Activated B cell treated with CpG ODN at 0.5 μM for 24 hours (primary cell): ENCODE data around the gene SS18L1. TPM values are rescaled to one million over a fixed set of nuclear protein-coding genes. Genes with fewer than 3 reads are reported as not detected.

Source experiments
- ATAC-seq: fragments of 200-7000 bp; cut with Tn5 transposase; one replicate; pipeline ENCODE4 v1.10.0; 2021; ENCODE audit warnings: low read depth, mild to moderate bottlenecking, moderate library complexity
- CTCF ChIA-PET: fragments of 350-600 bp; sonication (Branson Sonifier 250); formaldehyde crosslinking; loops from one replicate; lab custom pipeline; 2021; ENCODE audit warnings: antibody characterized with exemption; lab: Charles Lee
- POLR2A ChIA-PET: fragments of 350-600 bp; sonication (Branson Sonifier 250); formaldehyde crosslinking; loops from one replicate; lab custom pipeline; 2021; ENCODE audit warnings: antibody characterized with exemption; lab: Charles Lee
- DNase-seq: peaks from one replicate; pipeline ENCODE4 v3.0.0; 2022
- H3K27ac Mint-ChIP-seq: one replicate; pipeline ENCODE4 v1.8.0; 2020; ENCODE audit warnings: mixed read lengths
- H3K27me3 Mint-ChIP-seq: one replicate; pipeline ENCODE4 v1.8.0; 2021; ENCODE audit warnings: mixed read lengths
- H3K36me3 Mint-ChIP-seq: one replicate; pipeline ENCODE4 v1.8.0; 2021; ENCODE audit warnings: low read depth, mixed read lengths
- H3K4me1 Mint-ChIP-seq: one replicate; pipeline ENCODE4 v1.8.0; 2021; ENCODE audit warnings: mixed read lengths
- H3K4me3 Mint-ChIP-seq: one replicate; pipeline ENCODE4 v1.8.0; 2020; ENCODE audit warnings: mild to moderate bottlenecking, mixed read lengths
- H3K9me3 Mint-ChIP-seq: one replicate; pipeline ENCODE4 v1.8.0; 2020; ENCODE audit warnings: mixed read lengths
- intact Hi-C: fragments of 100-400 bp; cut with micrococcal nuclease; formaldehyde crosslinking; loops from one replicate; pipeline ENCODE4 v1.15.1; 2024
- total RNA-seq: library from RNA; stranded (reverse); gene quantifications from 2 replicates; pipeline ENCODE4 v1.2.3, GENCODE V29; 2022
- TF ChIP-seq, protein P1 (sequence below): fragments of 200-600 bp; IDR thresholded peaks from one replicate; pipeline ENCODE4 v1.8.0; 2022; ENCODE audit warnings: antibody characterized with exemption, mild to moderate bottlenecking

Gene SS18L1
- total RNA-seq, 1 donor from 2014 or later: 9.0 TPM

GRCh38 chr20:62186887-62187866 is 43.6 kb downstream of the SS18L1 start:
- ATAC-seq (no peak), DNase-seq (no peak)
- POLR2A ChIA-PET: interaction anchor here (0.7 kb wide), 1 partner anchor 37 kb away, joined by 5 read pairs; no protein-coding TSS in a partner anchor
- Mint-ChIP-seq H3K27ac (peak overlapping the region; percentile 18), H3K9me3 (no peaks in the 10 kb centered on the region), H3K4me1 (peaks cover 39% of the 10 kb centered on the region), H3K36me3 (peaks cover 22% of the 10 kb centered on the region), H3K4me3 (no peak overlapping the region), H3K27me3 (no peaks in the 10 kb centered on the region)
- TF ChIP-seq, protein P1, sequence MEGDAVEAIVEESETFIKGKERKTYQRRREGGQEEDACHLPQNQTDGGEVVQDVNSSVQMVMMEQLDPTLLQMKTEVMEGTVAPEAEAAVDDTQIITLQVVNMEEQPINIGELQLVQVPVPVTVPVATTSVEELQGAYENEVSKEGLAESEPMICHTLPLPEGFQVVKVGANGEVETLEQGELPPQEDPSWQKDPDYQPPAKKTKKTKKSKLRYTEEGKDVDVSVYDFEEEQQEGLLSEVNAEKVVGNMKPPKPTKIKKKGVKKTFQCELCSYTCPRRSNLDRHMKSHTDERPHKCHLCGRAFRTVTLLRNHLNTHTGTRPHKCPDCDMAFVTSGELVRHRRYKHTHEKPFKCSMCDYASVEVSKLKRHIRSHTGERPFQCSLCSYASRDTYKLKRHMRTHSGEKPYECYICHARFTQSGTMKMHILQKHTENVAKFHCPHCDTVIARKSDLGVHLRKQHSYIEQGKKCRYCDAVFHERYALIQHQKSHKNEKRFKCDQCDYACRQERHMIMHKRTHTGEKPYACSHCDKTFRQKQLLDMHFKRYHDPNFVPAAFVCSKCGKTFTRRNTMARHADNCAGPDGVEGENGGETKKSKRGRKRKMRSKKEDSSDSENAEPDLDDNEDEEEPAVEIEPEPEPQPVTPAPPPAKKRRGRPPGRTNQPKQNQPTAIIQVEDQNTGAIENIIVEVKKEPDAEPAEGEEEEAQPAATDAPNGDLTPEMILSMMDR: no peak
- CTCF ChIA-PET: interaction anchor here (0.6 kb wide), 1 partner anchor 193 kb away, joined by 3 read pairs; no protein-coding TSS in a partner anchor
- intact Hi-C loops: no loop called here

GRCh38 chr20:62190639-62191411 is 47.3 kb downstream of the SS18L1 start:
- ChIA-PET CTCF (no interaction called here), POLR2A (no interaction called here)
- H3K27me3 Mint-ChIP-seq: no peaks in the 10 kb centered on the region
- H3K4me3 Mint-ChIP-seq: no peak overlapping the region
- H3K27ac Mint-ChIP-seq: no peak overlapping the region
- peaks cover 41% of the 10 kb centered on the region for H3K36me3 Mint-ChIP-seq
- TF ChIP-seq, protein P1: no peak
- intact Hi-C loops: no loop called here
- DNase-seq: no peak
- no peaks in the 10 kb centered on the region for H3K9me3 Mint-ChIP-seq
- no peak for ATAC-seq
- H3K4me1 Mint-ChIP-seq: peaks cover 18% of the 10 kb centered on the region

DNA sequence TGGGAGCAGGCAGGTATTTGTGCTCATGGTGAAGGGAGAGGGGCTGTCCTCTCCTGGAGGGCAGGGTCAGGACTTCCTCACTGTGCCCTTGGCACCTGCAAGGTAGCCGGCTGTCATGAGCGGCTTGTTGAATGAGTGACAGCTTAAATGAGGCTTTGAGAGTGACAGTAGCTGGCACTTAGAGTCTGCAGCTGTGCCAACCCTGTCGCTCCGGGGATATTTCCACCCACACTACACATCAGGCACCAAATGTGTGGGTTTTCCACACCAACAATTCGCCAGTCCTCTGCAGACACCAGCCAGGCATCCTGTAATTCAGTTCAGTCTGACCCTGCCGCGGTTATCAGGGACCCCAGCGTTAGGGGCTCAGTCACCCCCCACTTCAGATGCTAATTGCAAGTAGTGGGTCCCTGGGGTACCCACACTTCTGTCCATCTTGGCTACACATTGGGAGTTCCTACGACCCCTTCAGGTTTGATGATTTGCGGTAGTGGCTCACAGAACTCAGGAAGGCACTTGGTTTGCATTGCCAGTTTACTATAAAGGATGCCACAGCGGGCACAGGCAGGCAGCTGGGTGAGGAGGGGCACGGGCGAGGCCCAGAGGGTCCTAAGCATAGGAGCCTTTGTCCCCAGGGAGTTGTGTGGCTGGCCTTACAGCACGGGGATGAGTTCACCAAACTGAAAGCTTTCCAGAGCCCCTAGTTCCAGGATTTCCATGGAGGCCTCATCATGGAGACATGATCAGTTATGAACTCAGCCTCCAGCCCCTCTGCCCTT is 48.4 kb downstream of the SS18L1 start:
- CTCF ChIA-PET: no interaction called here
- DNase-seq (no peak), ATAC-seq (no peak)
- POLR2A ChIA-PET: no interaction called here
- no peak overlapping the region for H3K27ac Mint-ChIP-seq
- peaks cover 12% of the 10 kb centered on the region for H3K4me1 Mint-ChIP-seq
- no peaks in the 10 kb centered on the region for H3K9me3 Mint-ChIP-seq
- peaks cover 44% of the 10 kb centered on the region for H3K36me3 Mint-ChIP-seq
- TF ChIP-seq, protein P1: no peak
- H3K27me3 Mint-ChIP-seq: no peaks in the 10 kb centered on the region
- no peak overlapping the region for H3K4me3 Mint-ChIP-seq
- intact Hi-C loops: no loop called here

DNA sequence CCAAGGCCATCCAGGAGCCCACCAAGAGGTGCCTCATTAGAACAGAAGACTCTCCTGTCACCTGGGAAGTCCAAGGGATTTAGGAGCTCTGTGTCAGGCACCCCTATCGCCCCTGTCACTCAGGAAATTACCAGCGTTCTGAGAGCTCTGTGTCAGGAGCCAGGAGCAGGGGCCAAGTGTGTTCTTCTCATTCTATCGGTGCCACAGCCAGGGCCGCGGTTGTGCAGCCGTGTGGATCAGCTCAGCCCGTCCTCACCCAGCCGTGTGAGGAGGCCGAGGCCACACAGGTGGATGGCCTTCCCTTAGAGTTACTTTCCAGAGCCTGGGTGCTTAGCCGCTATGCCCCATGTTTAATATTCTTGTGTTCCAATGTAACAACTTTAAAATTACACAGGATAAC is 49.1 kb downstream of the SS18L1 start:
- TF ChIP-seq, protein P1: no peak
- Mint-ChIP-seq H3K27me3 (no peaks in the 10 kb centered on the region), H3K4me3 (no peak overlapping the region), H3K36me3 (peaks cover 47% of the 10 kb centered on the region), H3K4me1 (peaks cover 7% of the 10 kb centered on the region), H3K27ac (no peak overlapping the region), H3K9me3 (no peaks in the 10 kb centered on the region)
- DNase-seq: no peak
- ChIA-PET POLR2A (interaction anchor here (0.6 kb wide), 1 partner anchor 10 kb away, joined by 3 read pairs; no protein-coding TSS in a partner anchor), CTCF (no interaction called here)
- no peak for ATAC-seq
- intact Hi-C loops: no loop called here
